Measurements from ENCODE around the gene ZBTB8A. TPM values are rescaled to one million over a fixed set of nuclear protein-coding genes. Genes with fewer than 3 reads are reported as not detected.

Gene ZBTB8A
- total RNA-seq, 4 donors from 2014 or later = 7.9 to 10.6 (median 9.1) TPM

DNA sequence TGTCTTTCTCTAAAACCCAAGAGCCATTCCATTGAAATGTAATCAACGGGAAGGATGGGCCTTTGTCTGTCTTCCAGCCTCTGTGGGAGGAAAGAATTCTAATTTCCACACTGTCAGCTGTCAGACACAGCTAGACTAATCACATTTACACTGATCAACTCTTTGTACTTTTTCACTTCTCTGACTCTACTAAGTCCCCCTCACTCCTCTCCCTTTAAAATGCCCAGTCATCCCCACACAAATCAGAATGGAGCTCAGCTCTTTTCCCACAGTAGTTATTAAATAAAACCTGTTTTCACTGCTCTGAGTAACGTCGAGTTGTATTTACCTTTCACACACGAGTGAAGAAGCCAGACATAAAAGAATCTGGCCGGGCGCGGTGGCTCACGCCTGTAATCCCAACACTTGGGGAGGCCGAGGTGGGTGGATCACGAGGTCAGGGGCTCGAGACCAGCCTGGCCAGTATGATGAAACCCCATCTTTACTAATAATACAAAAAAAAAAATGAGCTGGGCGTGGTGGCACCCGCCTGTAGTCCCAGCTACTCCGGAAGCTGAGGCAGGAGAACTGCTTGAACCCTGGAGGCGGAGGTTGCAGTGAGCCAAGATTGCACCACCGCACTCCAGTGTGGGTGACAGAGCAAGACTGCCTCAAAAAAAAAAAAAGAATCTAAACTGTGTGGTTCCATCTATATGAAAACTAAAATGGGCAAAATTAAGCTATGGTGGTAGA is 97.9 kb downstream of the ZBTB8A start:
- TF ChIP-seq, protein P1, sequence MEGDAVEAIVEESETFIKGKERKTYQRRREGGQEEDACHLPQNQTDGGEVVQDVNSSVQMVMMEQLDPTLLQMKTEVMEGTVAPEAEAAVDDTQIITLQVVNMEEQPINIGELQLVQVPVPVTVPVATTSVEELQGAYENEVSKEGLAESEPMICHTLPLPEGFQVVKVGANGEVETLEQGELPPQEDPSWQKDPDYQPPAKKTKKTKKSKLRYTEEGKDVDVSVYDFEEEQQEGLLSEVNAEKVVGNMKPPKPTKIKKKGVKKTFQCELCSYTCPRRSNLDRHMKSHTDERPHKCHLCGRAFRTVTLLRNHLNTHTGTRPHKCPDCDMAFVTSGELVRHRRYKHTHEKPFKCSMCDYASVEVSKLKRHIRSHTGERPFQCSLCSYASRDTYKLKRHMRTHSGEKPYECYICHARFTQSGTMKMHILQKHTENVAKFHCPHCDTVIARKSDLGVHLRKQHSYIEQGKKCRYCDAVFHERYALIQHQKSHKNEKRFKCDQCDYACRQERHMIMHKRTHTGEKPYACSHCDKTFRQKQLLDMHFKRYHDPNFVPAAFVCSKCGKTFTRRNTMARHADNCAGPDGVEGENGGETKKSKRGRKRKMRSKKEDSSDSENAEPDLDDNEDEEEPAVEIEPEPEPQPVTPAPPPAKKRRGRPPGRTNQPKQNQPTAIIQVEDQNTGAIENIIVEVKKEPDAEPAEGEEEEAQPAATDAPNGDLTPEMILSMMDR (IDR thresholded peaks at IDR 0.05; ENCODE audit: low read depth) = no peak

DNA sequence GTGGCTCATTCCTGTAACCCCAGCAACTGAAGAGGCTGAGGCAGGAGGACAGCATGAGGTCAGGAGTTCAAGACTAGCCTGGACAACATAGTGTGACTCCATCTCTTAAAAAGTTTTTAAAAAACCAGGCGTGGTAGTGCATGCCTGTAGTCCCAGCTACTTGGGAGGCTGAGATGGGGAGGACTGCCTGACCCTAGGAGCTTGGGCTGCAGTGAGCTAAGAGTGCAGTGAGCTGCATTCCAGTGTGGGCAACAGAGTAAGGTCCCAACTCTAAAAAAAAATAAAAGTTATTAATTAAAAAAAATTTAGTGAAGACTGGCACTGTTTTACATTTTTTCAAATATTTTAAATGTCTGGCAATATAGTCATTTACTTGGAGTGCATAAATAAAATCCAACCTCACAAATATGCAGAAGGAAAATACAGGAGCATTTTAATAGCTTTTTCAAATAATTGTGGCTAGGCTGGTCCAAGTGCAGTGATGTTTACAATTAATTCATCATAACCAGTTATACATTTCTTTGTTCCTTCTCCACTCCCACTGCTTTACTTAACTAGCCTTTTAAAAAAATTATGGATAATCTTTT is 100.4 kb downstream of the ZBTB8A start:
- TF ChIP-seq, protein P1 (IDR thresholded peaks at IDR 0.05; ENCODE audit: low read depth) = no peak

DNA sequence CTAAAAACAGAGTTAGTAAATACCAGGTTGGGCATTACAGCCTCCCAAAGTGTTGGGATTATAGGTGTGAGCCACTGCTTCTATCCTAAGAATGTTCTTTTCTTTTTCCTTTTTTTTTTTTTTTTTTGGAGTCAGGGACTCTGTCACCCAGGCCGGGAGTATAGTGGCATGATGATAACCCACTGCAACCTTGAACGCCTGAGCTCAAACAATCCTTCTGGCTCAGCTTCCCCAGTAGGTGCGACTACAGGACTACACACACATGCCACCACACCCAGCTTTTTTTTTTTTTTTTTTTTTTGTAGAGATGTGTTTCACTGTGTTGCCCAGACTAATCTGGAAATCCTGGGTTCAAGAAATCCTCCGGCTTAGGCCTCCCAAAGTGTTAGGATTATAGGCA is 105.2 kb downstream of the ZBTB8A start:
- TF ChIP-seq, protein P1 (IDR thresholded peaks at IDR 0.05; ENCODE audit: low read depth) = no peak

DNA sequence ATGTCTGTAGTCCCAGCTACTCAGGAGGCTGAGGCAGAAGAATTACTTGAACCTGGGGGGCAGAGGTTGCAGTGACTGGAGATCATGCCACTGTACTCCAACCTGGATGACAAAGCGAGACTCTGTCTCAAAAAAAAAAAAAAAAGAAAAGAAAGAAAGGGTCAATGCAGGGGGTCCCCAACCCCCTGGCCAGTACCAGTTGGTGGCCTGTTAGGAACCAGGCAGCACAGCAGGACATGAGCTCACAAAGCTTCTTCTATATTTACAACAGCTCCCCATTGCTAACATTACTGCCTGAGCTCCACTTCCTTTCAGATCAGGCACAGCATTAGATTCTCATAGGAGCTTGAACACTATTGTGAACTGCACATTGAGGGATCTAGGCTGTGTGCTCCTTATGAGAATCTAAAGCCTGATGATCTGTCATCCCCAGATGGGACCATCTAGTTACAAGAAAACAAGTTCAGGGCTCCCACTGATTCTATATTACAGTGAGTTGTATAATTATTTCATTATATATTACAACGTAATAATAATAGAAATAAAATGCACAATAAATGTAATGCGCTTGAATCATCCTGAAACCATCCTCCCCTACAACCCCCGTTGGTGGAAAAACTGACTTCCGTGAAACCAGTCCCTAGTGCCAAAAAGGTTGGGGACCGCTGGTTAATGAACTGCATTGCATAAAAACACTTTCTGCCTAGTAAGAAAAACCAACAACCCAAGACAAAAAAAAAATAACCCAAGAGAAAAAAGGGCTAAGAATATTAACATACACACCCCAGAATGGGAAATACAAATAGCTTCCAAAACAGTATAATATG is 108.3 kb downstream of the ZBTB8A start:
- TF ChIP-seq, protein P1 (IDR thresholded peaks at IDR 0.05; ENCODE audit: low read depth) = no peak

DNA sequence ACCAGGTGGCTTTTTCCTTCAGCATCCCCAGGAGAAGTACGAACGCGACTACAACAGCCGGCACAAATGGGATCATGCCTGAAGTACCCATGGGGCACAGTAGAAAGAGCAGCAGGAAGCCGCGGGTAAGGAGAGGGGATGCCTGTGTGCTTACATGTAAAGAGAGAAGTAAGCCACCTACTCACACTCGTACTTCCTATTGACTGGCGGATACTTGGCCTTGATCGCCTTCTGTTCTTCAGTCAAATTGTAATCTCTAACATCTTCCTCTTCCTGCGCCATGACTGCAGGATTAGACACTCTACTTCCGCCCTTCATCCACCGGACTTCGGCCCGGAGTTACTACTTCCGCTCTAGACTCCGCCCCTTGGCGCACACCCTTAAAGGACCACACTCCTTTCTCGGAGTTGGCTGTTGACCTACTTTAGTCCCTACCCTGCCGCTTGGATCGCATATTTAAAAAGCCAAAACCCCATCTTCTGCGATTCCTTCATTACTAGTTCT is 111.1 kb downstream of the ZBTB8A start, which contains the start of gene ZBTB8OS:
Gene ZBTB8OS, minus strand, starts transcription at position 303 of the 504 bp plus-strand sequence. Its CDS starts 21 bp downstream, at position 282.
- TF ChIP-seq, protein P1 (IDR thresholded peaks at IDR 0.05; ENCODE audit: low read depth) = no peak

DNA sequence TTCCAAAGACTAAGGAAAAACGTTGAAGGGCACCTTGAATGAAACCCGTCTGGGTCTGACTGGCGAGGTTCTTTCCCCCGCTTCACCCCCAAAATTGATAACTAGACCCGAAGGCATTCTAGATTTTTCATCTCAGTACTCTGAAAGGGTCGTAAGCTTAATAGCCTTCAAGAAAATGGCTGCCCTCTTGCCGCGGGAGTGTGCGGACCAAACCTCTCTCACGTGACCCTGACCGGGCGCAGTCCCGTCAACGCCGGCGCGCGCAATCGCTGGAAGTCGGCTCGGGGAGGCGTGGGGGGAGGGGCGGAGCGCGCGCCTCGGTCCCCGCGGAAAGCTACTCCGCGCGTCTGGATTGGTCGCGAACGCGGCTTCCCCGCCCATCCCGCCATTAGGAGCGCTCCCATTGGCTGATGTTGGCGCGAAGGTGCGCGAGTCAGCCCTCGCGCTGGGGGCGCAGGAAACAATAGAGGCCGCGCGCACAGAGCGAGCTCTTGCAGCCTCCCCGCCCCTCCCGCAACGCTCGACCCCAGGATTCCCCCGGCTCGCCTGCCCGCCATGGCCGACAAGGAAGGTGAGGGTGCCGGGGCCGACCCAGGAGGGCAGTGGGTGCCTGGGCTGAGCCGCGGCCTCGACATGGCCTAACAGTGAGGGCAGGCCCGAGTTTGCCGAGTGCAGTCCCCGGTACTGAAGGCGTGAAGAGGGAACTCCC is 111.7 kb downstream of the ZBTB8A start, which contains the start of gene RBBP4:
Gene RBBP4, plus strand, starts transcription at position 457 of the 709 bp plus-strand sequence. Its CDS starts 99 bp downstream, at position 556.
- TF ChIP-seq, protein P1 (IDR thresholded peaks at IDR 0.05; ENCODE audit: low read depth) = no peak

Measured in subcutaneous adipose tissue (tissue), 4 donors.